GM18907 (cell line): Measurements from ENCODE around the gene ZNF335.
"Not testable (repeated sequence)": the region's sequence is repeated elsewhere in the genome, so short reads cannot be mapped to it uniquely, and the experiment has no call there.

ENCODE experiments used
- ATAC-seq: cut with Tn5 transposase; IDR thresholded peaks from one replicate; pipeline ENCODE4 v1.9.1; 2021; ENCODE audit warnings: mild to moderate bottlenecking, moderate library complexity; ENCODE audit not compliant: unreplicated experiment

The ZNF335 gene

DNA sequence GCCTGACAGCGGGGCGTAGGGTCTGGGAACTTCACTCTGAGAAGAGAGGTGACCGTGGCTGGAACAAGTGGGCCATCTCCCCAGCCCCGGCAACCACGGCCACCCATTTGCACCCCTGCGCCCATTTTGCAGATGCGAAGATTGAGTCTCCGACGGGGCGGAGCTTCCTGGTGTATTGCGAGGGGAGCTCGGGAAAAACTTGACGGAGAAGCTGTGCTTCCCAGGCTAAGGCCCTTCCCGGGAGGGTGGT lies 653 bp downstream of the ZNF335 start:
- peak; percentile 6 for ATAC-seq

DNA sequence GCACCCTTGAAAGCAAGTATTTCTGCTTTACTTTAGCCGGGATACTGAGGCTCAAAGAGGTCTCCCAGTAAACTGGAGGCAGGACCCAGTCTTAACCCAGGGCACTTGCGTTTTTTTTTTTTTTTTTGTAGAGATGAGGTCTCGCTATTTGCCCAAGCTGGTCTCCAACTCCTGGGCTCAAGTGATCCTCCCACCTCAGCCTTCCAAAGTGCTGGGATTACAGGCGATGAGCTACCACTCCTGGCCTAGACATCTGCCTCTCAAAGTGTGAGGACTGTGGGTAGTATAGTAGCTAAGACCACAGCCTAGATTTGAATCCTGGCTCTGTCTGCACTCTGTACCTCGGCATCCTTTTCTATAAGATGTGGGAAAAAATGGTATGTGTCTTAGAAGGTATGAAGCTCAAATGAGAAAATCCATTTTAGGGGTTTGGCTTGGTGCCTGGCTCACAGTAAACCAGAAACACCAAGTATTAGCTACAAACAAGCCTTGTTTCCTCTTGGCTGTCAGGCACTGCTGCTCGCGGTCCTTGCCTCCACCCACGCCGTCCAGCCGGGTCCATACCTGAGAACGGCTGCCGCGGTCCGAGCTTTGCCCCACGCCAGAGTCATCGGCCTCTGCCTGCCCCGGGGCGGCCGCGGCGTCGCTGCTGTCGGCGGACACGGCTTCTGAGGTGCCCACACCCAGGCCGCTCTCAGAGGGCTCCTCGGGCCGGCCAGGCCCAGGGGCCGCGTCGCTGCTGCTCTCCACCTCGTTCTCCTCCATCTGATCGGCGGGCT lies 1.2 kb downstream of the ZNF335 start:
- peak; percentile 2 for ATAC-seq

DNA sequence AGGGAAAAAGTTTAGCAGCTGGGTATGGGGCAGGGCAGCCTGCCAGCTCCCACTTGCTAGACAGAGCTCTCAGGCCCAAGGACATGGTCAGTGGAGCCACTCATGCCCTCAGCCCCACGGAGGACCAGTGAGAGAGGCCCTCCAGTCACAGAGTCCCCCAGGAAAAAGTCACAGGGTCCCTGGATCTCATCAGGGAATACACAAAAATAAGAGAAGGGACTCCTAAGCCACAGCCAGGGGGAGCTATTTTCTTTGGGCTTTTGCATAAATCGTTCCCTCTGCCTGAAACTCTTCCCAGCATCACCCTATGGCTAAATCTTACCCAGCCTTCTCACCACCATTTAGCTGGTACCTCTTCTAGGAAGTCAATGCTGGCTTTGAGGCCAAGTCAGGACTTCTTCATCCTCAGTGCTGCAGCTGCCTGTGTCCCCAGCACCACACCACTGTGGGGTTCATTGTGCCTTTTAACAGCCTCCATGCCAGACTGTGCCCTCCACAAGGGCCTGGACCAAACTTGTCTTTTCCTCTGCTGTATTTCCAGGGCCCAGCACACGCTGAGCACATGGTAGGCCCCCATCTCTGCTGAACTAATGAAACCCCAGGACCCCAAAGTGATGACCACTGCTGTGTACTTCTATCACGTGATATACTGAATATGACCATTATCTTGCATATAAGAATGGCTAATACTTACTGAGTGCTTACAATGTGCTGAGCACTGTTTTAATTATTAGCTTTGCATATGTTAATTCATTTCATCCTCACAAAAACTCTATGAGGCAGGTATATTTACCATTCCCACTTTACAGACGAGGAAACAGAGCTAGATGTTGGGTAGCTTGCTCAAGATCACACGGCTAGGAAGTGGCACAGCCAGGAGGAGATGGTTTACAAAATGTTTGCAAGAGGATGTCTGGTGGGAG lies 2.0 kb downstream of the ZNF335 start:
- no peak for ATAC-seq

DNA sequence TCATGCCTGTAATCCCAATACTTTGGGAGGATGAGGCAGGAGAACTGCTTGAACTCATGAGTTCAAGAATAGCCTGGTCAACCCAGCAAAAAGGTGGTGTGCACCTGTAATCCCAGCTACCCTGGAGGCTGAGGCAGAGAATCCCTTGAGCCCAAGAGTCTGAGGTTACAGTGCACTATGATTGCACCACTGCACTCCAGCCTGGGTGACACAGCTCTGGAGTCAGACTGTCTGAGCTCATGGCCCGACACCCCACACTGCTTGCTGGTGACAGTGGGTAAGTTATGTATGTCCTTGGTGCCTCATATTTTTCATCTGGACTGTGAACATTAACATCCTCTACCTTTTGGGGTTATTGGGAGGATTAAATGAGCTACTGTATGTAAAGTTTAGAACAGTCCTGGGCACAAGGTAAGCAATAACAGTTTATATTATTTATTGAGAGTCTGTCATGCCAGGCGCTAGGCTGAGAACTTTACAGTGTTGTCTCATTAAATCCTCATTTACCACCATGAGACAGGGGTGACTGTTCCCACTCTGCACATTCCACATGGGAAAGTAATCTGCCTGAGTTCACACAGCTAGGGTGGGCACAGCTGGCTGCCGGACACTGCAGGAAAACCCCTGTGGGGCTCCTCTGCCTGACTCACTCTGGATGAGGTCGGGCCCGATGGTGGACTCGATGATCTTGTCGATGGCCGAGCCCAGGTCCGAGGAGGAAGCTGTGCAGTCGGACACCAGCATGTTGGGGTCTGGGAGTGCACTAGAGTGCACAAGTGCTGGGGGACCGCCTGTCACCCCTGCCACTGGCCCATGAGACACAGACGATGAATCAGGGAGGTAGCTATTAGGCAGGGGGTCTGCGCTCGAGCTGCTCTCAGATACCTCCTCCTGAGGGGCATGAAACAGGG lies 2.9 kb downstream of the ZNF335 start:
- no peak for ATAC-seq

DNA sequence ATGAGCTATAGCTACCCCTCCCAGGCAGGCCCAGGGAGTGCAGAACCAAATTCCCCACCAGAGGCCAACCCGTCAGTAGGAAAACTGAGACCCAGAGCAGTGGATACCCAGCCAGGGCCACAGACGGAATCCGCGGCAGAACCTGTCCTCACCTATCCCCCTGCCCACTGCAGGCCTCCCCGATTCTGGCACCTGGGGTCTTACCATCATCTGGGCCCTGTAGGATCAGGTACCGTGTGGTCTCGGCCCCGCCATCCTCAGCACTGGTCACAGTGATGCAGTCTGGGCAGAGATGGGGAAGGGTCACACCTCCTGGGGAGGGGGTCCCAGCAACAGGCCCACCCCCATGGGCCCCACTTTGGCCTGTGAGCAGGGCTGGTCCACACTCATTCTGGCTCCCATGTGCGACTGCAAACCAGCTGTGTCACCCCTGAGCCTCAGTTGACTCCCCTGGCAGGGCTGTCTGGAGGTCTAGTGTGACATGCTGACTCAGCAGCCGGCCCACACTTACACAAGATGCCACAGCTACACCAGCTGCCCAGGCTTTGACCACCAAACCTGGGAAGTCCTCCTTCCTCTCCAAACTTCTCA lies 3.8 kb downstream of the ZNF335 start:
- no peak for ATAC-seq

DNA sequence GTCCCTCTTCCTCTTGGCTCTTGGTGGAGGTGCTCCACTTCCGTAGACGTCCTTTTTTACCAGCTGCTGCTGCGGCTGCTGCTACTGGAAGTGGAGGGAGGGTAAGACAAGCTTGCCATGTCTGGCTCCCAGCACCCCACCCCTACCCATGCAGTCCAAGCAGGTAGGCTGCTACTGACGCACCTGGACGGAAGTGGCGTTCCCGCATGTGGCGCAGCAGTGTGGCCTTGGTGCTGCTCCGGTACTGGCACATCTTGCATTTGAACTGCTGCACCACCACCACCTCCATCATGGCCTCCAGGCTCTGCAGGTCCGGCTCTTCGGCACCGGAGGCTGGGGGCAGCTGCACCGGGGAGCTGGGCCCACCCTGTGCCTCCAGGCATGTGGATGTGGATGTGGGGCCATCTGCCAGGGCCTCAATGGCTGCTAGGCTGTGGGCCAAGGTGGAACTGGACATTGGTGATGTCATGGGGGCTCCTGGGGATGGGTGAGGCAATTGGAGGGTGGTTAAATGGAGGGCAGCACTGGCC lies 4.4 kb downstream of the ZNF335 start:
- ATAC-seq: no peak

DNA sequence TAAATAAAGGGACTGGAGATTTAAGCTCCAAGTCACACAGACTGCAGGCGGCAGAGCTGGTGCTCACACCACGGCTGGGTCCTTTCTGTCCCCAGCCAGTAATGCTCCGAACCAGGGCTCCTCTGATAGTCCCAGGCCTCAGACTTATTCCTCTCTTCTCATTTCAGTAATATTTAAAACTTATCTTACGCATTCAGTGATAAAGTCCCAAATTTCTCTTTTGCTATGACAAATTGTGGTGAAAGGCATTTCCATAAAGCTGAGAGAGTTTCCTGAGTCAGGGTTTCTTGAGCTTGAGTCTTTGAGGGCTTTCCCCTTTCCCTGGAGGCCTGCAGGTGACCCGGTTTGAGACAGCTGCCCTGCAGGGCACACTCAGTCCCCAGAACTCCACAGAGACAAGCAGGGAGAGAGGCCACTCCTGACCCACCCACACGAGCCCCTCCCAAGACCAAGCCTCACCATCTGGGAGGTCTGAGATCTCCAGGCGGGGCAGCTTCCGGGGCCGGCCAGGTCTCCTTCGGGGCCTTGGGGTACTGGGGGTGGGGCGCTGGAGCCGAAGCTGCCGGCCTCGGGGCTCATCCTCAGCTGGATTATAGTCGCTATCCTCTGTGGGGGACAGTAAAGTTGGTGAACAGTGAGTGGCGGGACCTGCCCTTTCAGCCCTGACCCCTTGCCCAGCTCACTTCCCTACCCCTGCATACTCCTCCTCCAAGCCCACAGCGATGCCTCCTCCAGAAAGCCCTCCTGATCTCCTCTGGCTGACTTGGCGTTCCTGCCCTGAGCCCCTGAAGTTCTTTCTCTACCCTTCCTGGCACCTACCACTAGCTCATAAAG lies 6.6 kb downstream of the ZNF335 start:
- ATAC-seq: no peak

DNA sequence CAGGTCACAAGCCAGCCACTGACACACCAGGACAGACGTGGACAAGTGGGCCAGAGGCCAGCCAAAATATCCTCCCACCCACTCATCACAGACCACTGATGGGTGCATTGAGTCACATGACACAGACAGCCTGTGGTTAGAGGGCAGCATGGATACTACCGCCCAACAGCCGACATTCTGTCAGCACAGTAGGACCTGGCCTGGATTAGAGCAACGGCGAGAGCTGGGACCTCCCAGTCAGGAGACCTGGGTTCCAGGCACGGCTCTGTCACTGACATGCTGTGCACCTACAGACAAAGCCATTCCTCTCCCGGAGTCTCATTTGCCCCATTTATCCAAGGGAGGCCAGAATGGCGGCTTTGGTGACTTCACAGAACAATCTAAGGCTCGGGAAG lies 8.0 kb downstream of the ZNF335 start:
- ATAC-seq: no peak

DNA sequence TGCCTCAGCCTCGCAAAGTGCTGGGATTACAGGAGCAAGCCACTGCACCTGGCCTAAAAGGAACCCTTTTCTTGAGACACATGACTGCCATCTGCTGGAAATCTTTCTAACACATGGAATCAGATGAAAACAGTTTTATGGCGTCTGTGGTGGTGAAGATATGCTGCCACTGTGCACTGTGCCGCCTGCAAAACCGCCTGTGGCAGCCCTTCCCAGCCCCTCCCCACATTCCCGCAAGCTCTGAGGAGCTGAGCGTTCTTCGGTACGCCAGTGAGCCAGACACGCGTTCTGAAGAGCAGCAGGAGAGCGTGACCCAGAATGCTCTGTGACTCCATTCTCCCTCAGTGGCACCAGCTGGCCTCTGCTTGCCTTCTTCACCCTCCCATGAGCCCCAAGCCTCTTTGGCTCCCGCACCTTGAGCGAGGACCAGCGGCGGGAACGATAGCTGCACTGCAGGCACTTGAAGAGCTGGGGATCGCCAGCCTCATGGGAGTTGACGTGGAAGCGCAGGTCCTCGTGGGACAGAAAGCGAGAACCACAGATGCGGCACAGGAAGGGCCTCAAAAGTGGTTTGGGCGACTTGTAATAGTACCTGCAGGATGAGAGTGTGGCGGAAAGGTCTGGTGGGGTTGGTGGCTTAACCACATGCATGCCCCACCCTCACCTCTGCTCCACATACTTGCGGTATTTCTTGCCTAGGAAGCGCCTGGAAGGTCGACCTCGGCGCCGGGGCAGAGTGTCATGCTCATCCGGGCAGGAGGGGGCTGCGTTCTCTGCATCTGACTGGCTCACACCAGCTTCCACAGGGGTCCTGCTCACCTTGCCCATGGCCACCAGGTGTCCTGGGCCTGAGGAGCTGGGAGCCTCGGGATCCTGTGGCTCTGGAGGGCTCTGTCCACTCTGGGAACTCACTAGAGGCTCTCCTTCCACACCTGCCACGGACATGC lies 8.7 kb downstream of the ZNF335 start:
- ATAC-seq: no peak

DNA sequence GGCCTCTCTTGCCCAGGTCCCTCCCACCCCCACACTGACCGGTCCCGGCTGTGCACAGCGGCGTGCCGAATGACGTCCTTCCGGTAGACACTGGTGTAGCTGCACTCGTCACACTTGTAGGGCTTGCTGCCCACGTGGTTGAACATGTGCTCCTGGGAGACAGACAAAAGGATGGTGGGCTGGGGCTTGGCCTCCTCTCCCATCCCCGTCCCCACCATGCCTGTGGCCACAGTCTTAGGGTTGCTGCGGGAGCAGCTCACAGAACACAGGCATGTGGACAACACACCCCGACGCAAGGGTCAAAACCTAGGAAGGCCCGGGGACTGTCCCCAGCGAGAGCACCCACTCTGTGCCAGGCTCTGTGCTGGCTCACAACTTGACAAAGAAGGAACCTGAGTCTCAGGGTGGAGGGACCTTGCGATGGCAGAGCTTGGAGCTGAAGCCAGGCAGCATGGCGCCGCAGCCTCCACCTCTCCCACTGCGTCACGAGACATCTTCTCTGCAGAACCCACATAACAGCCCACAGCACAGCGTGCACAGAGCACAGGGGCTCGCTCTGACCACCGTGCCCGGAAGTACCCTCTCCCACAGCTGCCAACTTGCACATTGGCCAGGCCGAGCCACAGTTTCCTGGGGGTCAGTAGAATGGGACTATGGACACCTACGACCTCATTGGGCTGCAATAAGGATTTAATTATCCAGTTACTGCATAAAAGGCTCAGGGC lies 9.8 kb downstream of the ZNF335 start:
- no peak for ATAC-seq

DNA sequence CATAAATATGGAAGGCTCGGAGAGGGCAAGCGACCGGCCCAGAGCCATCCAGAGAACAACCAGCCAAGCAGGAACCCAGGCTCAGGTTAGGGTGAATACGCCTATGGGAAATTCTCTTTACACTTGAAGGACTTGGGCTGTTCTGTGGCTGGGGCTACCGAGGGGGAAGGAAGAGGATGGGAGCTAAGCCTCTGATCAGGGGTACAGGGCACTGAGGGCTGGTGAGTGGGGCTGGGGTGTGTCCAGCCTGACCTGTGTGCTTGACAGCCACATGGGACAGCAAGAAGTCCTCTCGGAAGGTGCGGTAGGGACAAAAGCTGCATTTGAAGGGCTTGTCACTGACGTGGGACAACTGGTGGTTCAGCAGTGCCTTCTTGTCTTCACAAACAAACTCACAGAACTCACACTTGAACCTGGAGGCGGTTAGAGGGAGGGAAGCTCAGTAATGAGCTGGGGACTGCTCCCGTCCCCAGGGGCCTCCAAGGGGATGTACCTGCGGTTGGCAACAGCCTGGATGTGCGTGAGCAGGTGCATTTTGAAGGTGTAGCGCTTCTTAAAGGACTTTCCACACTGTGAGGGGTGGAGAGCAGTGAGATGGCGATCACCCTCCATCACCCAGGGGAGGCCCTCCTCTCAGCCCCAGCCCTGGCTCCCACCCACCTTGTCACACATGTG lies 11.9 kb downstream of the ZNF335 start:
- ATAC-seq: no peak

DNA sequence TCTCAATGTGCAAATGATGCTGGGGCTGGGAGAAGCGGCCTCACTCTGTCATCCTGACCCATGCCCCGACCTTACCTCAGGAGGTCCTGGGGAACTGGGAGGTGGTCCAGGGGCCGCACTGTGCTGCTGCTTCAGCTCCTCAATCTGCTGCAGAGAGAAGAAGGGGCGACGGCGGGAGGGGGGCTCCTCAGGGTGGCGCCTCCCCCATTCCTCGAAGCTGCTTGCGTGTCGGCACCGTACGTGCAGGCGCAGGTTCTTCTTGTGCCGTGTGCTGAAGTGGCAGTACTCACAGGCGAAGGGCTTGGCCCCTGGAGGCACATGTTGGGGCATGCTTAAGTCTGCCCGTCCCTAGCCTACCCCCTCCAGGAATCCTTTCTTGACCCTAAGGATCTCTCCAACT lies 12.9 kb downstream of the ZNF335 start:
- ATAC-seq: no peak

DNA sequence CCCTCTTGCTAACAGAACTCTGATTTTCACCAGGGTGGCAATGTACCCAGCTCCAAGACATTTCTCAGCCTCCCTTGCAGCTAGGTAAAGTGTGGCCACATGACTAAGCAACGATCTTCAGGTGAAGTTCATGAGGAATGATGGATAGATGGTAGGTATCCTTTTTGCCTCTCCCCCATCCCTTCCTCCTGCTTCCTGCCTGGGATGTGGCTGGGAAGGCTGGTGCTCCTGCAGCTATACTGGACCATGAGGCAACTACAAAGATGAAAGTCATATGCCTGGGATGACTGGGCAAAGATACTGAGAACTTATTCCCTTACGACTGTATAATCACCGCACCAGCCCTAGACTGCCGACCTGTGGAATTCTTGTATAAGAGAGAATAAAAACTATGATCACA lies 13.4 kb downstream of the ZNF335 start:
- ATAC-seq: no peak

DNA sequence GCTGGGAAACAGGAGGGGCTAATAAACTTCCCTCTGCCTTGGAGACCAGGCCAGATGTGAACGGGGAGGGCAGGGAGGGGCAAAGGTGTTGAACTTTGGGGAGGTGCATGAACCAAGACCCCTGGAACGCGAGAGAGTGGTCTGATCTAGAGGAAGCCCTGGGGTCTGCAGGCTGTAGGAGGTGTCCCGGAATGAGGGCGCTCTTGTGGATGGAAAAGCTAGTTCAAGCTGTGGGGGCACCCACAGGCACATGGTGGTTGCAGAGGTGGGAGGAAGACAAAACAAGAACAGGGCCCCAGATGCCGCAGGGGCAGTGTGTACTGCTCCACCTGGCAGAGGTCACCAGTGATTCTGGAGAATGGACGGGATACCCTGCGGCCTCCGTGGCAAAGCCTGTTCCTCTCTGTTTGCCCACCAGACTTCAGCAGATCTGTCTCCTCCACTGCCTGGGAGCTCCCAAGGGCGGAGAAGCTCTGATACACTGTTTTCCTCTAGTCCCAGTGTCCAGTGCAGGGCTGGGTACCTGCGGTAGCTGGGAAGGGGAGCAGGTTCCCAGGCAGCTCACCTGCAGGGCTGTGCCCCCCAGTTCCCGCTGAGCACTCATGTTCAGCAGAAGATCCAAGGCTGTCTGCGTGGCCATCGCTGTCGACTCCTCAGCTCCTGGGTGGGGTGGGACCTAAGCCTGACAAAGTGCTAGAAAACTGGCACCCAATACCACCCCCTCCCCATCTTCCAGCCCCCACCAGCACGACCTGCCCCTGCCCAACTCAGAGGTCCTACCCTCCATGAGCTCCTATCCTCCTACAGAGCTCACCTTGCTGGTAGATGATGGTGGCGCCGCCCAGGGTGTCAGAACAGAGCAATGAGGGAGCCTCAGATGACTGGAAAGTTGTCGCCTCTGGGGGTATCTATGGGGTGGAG lies 14.7 kb downstream of the ZNF335 start:
- no peak for ATAC-seq

DNA sequence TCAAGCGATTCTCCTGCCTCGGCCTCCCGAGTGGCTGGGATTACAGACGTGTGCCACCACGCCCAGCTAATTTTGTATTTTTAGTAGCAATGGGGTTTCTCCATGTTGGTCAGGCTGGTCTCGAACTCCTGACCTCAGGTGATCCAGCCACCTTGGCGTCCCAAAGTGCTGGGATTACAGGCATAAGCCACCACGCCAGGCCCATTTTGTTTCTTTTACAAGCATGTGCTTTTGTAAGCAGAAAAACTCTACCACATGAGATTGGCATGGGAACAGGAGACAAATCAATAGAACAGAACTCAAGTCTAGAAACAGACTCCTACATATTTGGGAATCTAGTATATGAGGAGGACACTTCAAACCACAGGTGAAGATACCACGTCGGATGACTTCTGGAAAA lies 15.7 kb downstream of the ZNF335 start:
- not testable (repeated sequence) for ATAC-seq

DNA sequence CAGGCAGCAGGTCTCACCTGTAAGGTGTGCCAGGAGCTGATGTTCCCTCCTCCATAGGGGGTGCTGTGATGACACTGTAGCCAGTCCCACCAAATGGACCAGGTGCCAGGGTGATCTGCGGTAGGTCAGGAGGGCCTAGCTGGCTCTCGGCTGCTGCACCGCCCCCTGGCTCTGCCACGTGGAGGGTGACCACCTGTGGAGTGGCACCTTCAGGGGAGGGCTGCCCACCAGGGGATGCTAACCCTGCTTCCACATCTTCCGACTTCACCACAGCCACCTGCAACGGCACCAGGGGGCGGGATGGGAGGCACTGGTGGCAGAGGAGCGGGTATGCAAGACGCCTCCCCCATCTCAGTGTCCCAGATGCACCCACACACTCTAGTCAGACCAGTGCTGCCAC lies 18.3 kb downstream of the ZNF335 start:
- ATAC-seq: no peak
